ENCODE data around the gene OBSCN.

GRCh38 chr1:228218513-228219244, 10.8 kb downstream of the OBSCN start:
- TF ChIP-seq CTCF (IDR thresholded peaks at IDR 0.05) = no peak
- TF ChIP-seq ZFX (IDR thresholded peaks at IDR 0.05; ENCODE audit: borderline replicate concordance) = no peak

All from 22Rv1 (cell line).